AG04450 (cell line): ENCODE data around the gene MAMSTR. TPM values are rescaled to one million over a fixed set of nuclear protein-coding genes. Genes with fewer than 3 reads are reported as not detected.

Experiments used
- CTCF ChIA-PET: fragments of 300-600, 350-600 bp; formaldehyde crosslinking; extraction: SDS; loops from one replicate; lab custom pipeline; 2022; ENCODE audit warnings: antibody characterized with exemption, inconsistent platforms; lab: Charles Lee
- POLR2A ChIA-PET: fragments of 350-600 bp; formaldehyde crosslinking; extraction: SDS; loops from one replicate; lab custom pipeline; 2021; ENCODE audit warnings: antibody characterized with exemption, inconsistent platforms; lab: Yijun Ruan, JAX
- DNase-seq: peaks from one replicate; pipeline ENCODE4 v3.0.0-alpha.2; 2011; ENCODE audit warnings: low read depth, low spot score
- H3K27ac ChIP-seq: one replicate; pipeline ENCODE4 v1.5.1; 2012; ENCODE audit warnings: low read depth, low read length, control low read depth
- H3K27me3 ChIP-seq: one replicate; pipeline ENCODE4 v1.6.0; 2012; ENCODE audit warnings: low read length; ENCODE audit not compliant: control insufficient read depth, insufficient read depth
- H3K4me3 ChIP-seq: 2 replicates; pipeline ENCODE4 v1.5.1; 2011; ENCODE audit warnings: mild to moderate bottlenecking, low read depth, low read length, control low read depth
- H3K9me3 ChIP-seq: 2 replicates; pipeline ENCODE4 v1.5.1; 2012; ENCODE audit warnings: low read length; ENCODE audit not compliant: control insufficient read depth, insufficient read depth
- CTCF ChIP-seq: IDR thresholded peaks from 2 replicates; pipeline ENCODE4 v1.5.1; 2011; ENCODE audit warnings: low read depth, low read length, control low read depth, inconsistent platforms
- polyA plus RNA-seq: library from polyadenylated mRNA; depleted of rRNA; stranded (reverse); fragments of >200 nt; gene quantifications from 2 replicates; pipeline ENCODE4 v1.2.3, GENCODE V29; 2011

The MAMSTR gene
- polyA plus RNA-seq, 1 experiment: 0.58 TPM

DNA sequence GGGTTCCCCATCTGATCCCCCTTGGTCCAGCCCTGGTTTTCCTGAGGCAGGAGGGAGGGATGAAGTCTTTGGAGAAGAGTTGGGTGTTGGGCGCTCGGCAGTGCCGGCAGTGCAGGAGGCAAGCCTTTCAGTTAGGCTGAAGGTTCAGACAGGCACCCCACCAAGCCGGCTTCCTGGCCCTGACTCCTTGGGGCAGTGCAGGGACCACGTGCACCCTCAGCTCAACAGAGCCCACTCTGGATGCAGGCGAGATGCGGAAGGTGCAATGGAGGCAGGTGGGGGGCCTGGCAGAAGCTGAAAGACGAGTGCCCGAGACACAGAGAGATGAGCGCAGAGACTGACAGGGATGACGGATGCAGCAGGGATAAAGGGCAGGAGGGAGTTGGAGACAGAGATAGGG is 11.1 kb downstream of the MAMSTR start:
- CTCF ChIA-PET: no interaction called here
- Histone ChIP-seq H3K27ac (no peak overlapping the region), H3K4me3 (no peak overlapping the region), H3K9me3 (peaks cover 8% of the 10 kb centered on the region), H3K27me3 (no peaks in the 10 kb centered on the region)
- no peak for DNase-seq
- POLR2A ChIA-PET: no interaction called here
- TF ChIP-seq CTCF: no peak

DNA sequence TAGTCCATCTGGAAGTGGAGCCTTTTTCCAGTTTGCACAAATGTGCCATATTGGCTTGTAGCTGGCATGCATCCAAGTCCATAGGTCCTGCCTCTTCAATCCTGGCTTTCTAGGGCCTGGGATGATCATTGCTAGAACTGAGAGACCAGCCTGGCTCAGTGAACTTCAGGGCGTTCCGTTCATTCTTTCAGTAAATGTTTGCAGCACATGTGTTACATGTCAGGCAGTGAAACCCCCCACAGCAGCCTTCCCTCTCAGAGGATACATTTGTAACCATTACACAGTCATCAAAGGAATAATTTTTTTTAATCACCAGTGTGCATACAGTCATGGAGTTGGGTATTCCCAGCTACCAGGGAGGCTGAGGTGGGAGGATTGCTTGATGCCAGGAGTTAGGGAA is 14.1 kb downstream of the MAMSTR start:
- ChIA-PET CTCF (no interaction called here), POLR2A (no interaction called here)
- no peaks in the 10 kb centered on the region for H3K27me3 ChIP-seq
- H3K9me3 ChIP-seq: peaks cover 9% of the 10 kb centered on the region; the same call in 1 of the 2 replicates
- no peak for TF ChIP-seq CTCF
- DNase-seq: no peak
- H3K27ac ChIP-seq: no peak overlapping the region
- no peak overlapping the region for H3K4me3 ChIP-seq

- no peak for TF ChIP-seq CTCF
- Histone ChIP-seq H3K4me3 (no peak overlapping the region), H3K27ac (no peak overlapping the region), H3K27me3 (no peaks in the 10 kb centered on the region), H3K9me3 (peaks cover 9% of the 10 kb centered on the region; the same call in 1 of the 2 replicates)
- CTCF ChIA-PET: no interaction called here
- POLR2A ChIA-PET: no interaction called here
- no peak for DNase-seq
Measured at GRCh38 chr19:48703316-48703715, 16.2 kb downstream of the MAMSTR start.

DNA sequence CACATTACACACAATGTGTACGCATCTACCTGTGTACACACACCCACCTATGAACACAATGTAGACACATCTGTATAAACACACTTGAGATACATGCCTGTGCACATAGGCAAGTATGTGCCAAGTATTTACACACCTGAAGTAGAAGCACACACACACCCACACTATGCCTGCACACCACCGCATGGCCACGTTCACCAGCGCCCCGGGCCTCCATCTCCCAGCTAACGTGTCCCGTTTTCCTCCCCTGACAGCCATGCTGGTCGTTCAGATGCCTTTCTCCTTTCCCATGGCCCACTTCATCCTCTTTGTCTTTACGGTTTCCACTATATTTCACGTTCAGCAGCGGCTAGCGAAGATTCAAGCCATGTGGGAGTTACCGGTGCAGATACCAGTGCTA is 16.8 kb downstream of the MAMSTR start:
- no peak for TF ChIP-seq CTCF

DNA sequence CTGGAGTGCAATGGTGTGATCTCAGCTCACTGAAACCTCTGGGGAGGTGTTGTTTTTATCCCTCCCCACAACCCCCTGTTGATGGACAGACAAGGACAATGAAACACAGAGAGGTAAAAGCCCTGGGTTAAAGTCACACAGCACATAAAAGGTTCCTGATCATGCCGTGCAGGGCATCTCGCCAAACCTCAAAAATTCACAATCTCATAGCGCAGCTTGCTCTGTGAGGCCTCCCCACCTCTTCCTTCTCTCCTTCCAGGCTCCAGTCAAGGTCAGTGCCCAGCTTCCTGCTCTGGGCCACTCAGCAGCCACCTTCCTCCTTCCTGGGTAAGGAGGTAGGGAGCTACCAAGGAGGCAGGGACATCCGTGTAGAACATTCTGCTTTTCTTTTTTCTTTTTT is 21.5 kb downstream of the MAMSTR start:
- TF ChIP-seq CTCF: no peak
- Histone ChIP-seq H3K9me3 (peaks cover 1% of the 10 kb centered on the region; the same call in 1 of the 2 replicates), H3K27ac (no peak overlapping the region), H3K4me3 (no peak overlapping the region), H3K27me3 (peaks cover 14% of the 10 kb centered on the region)
- no peak for DNase-seq
- POLR2A ChIA-PET: interaction anchor here (0.7 kb wide), 1 partner anchor 12 kb away, joined by 5 read pairs; no protein-coding TSS in a partner anchor
- CTCF ChIA-PET: interaction anchor here (0.8 kb wide), 1 partner anchor 90 kb away, joined by 3 read pairs; no protein-coding TSS in a partner anchor

More for the DNA sequence above, 16.8 kb downstream of the MAMSTR start:
- no peaks in the 10 kb centered on the region for H3K27me3 ChIP-seq
- CTCF ChIA-PET: no interaction called here
- POLR2A ChIA-PET: no interaction called here
- H3K4me3 ChIP-seq: no peak overlapping the region
- H3K27ac ChIP-seq: no peak overlapping the region
- DNase-seq: no peak
- peaks cover 9% of the 10 kb centered on the region; the same call in 1 of the 2 replicates for H3K9me3 ChIP-seq
